HG03520 (cell line): ENCODE data around the gene HEATR3.

Source experiments
- ATAC-seq: cut with Tn5 transposase; IDR thresholded peaks from one replicate; pipeline ENCODE4 v1.9.1; 2021; ENCODE audit warnings: mild to moderate bottlenecking, moderate library complexity; ENCODE audit not compliant: unreplicated experiment

HEATR3 gene

DNA sequence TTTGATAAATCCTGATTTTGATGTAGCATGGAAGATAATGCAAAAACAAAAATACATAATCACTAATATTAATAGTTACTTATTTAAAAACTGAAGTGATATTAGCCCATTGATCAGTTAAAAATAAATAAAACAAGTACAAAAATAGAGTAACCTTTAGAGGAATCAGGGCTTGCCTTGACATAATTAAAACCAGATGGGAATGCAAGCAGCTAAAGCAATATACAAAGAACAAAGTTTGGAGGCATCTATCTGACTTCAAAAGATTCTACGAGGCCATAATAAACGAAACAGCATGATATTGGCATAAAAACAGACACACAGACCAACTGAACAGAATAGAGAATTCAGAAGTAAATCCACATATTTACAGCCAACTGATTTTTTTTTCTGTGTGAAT lies 15.0 kb upstream of the HEATR3 start:
- no peak for ATAC-seq

DNA sequence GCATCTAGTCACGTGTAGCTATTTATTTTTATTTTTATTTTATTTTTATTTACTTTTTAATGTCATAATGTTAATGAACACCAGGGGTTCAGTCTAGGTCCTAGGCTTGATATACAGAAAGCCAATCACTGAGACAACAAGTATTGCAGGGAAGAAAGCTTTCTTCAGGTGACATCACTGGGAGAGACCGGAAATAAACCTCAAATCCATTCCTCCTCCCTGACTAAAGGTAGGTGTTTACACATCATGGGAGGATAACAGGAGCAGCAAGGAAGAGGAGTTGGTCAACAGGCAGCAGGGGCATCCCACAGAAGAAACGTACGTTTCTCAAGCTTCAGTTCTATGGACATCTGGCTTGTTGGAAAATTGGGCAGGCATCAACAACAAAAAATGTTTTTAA lies 9.5 kb upstream of the HEATR3 start:
- no peak for ATAC-seq

DNA sequence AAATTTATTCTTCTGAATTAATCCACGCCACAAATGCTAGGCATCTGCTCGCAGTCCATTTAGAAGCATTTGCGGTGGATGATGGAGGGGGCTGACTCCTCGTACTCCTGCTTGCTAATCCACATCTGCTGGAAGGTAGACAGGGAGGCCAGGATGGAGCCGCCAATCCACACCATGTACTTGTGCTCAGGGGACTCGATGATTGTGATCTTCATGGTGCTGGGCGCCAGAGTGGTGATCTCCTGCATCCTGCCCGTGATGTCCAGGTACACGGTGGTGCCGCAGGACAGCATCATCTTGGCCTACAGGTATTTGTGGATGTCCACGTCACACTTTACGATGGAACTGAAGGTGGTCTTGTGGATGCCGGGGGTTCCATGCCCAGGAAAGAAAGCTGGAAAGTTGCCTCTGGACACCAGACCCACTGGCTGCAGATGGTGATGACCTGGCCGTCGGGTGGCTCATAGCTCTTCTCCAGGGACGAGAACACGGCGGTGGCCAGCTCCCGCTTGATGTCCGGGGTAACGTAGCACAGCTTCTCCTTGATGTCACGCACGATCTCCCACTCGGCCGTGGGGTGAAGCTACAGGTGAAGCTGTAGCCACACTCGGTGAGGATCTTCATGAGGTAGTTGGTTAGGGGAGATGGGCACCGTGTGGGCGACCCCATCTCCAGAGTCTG lies 7.5 kb upstream of the HEATR3 start:
- no peak for ATAC-seq

GRCh38 chr16:50059111-50059510 lies 6.7 kb upstream of the HEATR3 start:
- ATAC-seq, result no peak

DNA sequence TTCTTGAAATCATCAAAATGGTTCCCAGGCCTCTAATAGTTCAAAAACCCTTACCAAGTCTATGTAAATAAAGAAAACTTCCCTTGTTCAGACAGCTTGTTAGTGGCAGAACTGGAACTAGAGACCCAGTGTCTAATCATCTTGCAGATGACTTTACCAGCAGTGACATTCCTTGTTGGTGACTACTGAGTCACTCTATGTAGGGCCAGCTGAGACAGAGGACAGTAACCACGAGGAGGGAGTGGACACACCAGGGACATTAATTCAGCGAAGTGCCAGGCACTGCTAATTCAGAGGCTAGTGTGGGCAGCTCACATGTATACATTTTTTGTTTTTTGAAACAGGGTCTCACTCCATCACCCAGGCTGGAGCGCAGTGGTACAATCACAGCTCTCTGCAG lies 6.1 kb upstream of the HEATR3 start:
- no peak for ATAC-seq

- ATAC-seq, result no peak
These were observed 4.4 kb upstream of the HEATR3 start for GRCh38 chr16:50061326-50061725.

DNA sequence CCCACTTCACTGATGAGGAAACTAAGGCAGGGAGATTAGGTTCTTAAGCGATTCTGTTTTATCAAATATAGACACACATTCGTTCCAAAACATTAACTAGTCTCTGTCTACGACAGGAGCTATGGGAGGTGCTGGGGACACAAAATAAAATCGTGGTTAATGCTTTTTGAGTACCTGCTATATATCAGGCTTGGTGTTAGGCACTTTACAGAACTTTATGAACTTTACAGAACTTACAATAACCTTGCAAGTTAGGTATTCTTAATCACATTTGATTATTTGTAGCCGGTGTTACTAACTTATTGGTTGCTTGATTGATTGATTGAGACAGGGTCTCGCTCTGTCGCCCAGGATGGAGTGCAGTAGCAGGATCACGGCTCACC lies 538 bp upstream of the HEATR3 start:
- no peak for ATAC-seq

GRCh38 chr16:50066482-50067289 lies 916 bp downstream of the HEATR3 start:
- no peak for ATAC-seq

- ATAC-seq, result peak; percentile 34
These were observed 1.6 kb downstream of the HEATR3 start for GRCh38 chr16:50067290-50067853.

GRCh38 chr16:50068550-50068949 lies 2.8 kb downstream of the HEATR3 start:
- ATAC-seq, result no peak

- no peak for ATAC-seq
These were observed 3.3 kb downstream of the HEATR3 start for GRCh38 chr16:50069060-50069459.

GRCh38 chr16:50071075-50071671 lies 5.4 kb downstream of the HEATR3 start:
- ATAC-seq, result no peak

- no peak for ATAC-seq
These were observed 7.0 kb downstream of the HEATR3 start for GRCh38 chr16:50072730-50073129.

DNA sequence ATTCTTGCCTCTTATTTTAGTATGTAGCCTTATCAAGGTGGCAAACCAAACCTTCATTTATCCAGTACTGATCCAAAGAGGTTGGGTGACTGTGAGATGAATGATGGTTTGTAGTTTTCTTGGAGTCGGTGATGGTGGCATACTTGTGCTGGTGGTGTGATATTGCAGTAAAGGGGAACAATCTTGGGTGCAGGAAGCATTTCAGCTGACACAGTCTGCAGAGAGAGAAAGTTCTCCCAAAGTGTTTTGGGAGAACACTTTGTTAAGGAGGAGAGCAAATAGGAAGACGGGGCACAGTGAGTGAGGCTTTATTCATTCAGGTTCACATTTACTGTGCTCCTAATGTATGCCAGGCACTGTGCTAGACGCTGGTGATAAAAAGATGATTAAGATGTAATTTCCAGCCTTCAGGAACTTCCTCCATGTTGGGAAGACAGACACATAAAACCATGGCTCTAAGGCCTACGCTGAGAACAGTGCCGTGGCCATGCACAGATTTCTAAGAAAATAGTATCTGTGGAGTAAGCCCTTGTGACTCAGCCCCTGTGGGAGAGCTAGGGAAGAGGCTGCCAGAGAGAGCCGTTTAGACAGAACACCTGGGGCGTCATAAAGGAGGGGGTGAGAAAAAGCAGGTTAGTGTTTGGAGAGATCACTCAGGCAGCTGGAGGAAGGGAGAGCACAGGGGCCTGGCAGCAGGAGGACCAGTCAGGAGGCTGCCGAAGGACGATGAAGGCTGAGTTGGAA lies 13.8 kb downstream of the HEATR3 start:
- no peak for ATAC-seq

GRCh38 chr16:50081428-50082018 lies 15.8 kb downstream of the HEATR3 start:
- ATAC-seq, result no peak

- ATAC-seq, result no peak
These were observed 18.2 kb downstream of the HEATR3 start for GRCh38 chr16:50083996-50084395.

GRCh38 chr16:50086176-50086575 lies 20.4 kb downstream of the HEATR3 start:
- ATAC-seq, result no peak

DNA sequence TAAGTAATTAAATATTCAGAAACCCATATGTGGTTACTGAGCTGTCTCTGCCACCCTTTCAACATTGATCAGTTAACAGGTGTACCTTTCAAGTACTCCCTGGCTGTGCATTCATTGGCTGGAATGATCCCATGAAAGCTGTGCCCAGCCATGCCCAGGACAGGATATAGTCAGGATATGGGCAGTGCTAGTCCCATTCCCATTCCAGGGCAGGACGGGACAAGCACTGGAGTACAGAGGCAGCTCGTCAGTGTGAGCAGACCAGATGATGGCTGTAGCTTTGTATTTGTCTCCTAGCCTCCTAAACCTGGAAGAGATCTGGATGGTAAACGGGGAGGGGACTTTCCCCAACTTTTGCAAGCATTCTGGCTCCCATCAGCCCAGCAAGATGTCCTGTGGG lies 22.5 kb downstream of the HEATR3 start:
- ATAC-seq, result no peak

- no peak for ATAC-seq
These were observed 27.1 kb downstream of the HEATR3 start for GRCh38 chr16:50092891-50093290.

GRCh38 chr16:50093607-50094539 lies 28.1 kb downstream of the HEATR3 start:
- no peak for ATAC-seq
